ENCODE data around the gene CLPTM1L. TPM values are rescaled to one million over a fixed set of nuclear protein-coding genes. Genes with fewer than 3 reads are reported as not detected.

CLPTM1L gene
- total and polyA plus RNA-seq, 2 experiments from 2014 or later: 129 to 130 TPM

- no peaks in the 10 kb centered on the region for H3K79me2 ChIP-seq
- H3K9me3 ChIP-seq (ENCODE audit: low read depth): no peaks in the 10 kb centered on the region
- 87% methylated on average over 21 of the region's 21 CpGs for WGBS (ENCODE audit: low lambda C conversion rate, missing lambda C conversion rate)
- no peaks in the 10 kb centered on the region for H3K27me3 ChIP-seq
- no peak overlapping the region for H3K4me2 ChIP-seq
- H4K20me1 ChIP-seq (ENCODE audit: insufficient read depth, poor library complexity, severe bottlenecking): no peaks in the 10 kb centered on the region
- no peak overlapping the region for H3K27ac ChIP-seq
- H3K9me2 ChIP-seq (replicated peaks; ENCODE audit: insufficient read depth): no peaks in the 10 kb centered on the region
- DNase-seq (ENCODE audit: low spot score): no peak
- TF ChIP-seq EZH2phosphoT487 (IDR thresholded peaks at IDR 0.05; ENCODE audit: low read depth, severe bottlenecking, unreplicated experiment): no peak
- no peak for TF ChIP-seq CTCF (IDR thresholded peaks at IDR 0.05; ENCODE audit: poor library complexity)
- no peak for TF ChIP-seq EZH2 (IDR thresholded peaks at IDR 0.05; ENCODE audit: borderline replicate concordance)
- peaks cover 18% of the 10 kb centered on the region for H3K4me1 ChIP-seq (ENCODE audit: insufficient read depth)
- no peak overlapping the region for H3K4me3 ChIP-seq
- H3K36me3 ChIP-seq (replicated peaks; ENCODE audit: insufficient read depth, low read depth): no peaks in the 10 kb centered on the region
- H2AFZ ChIP-seq: no peak overlapping the region
Observed at GRCh38 chr5:1319436-1320256, 25.3 kb downstream of the CLPTM1L start.

GRCh38 chr5:1318659-1319251, 26.1 kb downstream of the CLPTM1L start:
- H3K27ac ChIP-seq: no peak overlapping the region
- TF ChIP-seq CTCF (IDR thresholded peaks at IDR 0.05; ENCODE audit: poor library complexity) (no peak), EZH2 (IDR thresholded peaks at IDR 0.05; ENCODE audit: borderline replicate concordance) (no peak)
- H4K20me1 ChIP-seq (ENCODE audit: insufficient read depth, poor library complexity, severe bottlenecking): no peaks in the 10 kb centered on the region
- H3K4me3 ChIP-seq: no peak overlapping the region
- no peaks in the 10 kb centered on the region for H3K36me3 ChIP-seq (replicated peaks; ENCODE audit: insufficient read depth, low read depth)
- DNase-seq (ENCODE audit: low spot score): no peak
- H2AFZ ChIP-seq: no peak overlapping the region
- no peaks in the 10 kb centered on the region for H3K79me2 ChIP-seq
- H3K9me3 ChIP-seq (ENCODE audit: low read depth): no peaks in the 10 kb centered on the region
- no peaks in the 10 kb centered on the region for H3K9me2 ChIP-seq (replicated peaks; ENCODE audit: insufficient read depth)
- H3K4me2 ChIP-seq: no peak overlapping the region
- H3K27me3 ChIP-seq: no peaks in the 10 kb centered on the region
- WGBS (ENCODE audit: low lambda C conversion rate, missing lambda C conversion rate): 97% methylated on average over 28 of the region's 29 CpGs
- H3K4me1 ChIP-seq (ENCODE audit: insufficient read depth): peaks cover 18% of the 10 kb centered on the region

GRCh38 chr5:1317921-1318565, 26.9 kb downstream of the CLPTM1L start:
- no peak for TF ChIP-seq EZH2phosphoT487 (IDR thresholded peaks at IDR 0.05; ENCODE audit: low read depth, severe bottlenecking, unreplicated experiment)
- TF ChIP-seq EZH2 (IDR thresholded peaks at IDR 0.05; ENCODE audit: borderline replicate concordance): no peak
- no peak for TF ChIP-seq CTCF (IDR thresholded peaks at IDR 0.05; ENCODE audit: poor library complexity)
- WGBS (ENCODE audit: low lambda C conversion rate, missing lambda C conversion rate): 94% methylated on average over 26 of the region's 26 CpGs
- Histone ChIP-seq H3K79me2 (no peaks in the 10 kb centered on the region), H3K9me2 (replicated peaks; ENCODE audit: insufficient read depth) (no peaks in the 10 kb centered on the region), H3K27me3 (no peaks in the 10 kb centered on the region), H3K9me3 (ENCODE audit: low read depth) (no peaks in the 10 kb centered on the region), H3K4me1 (ENCODE audit: insufficient read depth) (peaks cover 18% of the 10 kb centered on the region), H2AFZ (no peak overlapping the region), H3K4me2 (no peak overlapping the region), H3K27ac (no peak overlapping the region), H3K4me3 (no peak overlapping the region), H3K36me3 (replicated peaks; ENCODE audit: insufficient read depth, low read depth) (no peaks in the 10 kb centered on the region), H4K20me1 (ENCODE audit: insufficient read depth, poor library complexity, severe bottlenecking) (no peaks in the 10 kb centered on the region)
- no peak for DNase-seq (ENCODE audit: low spot score)
